ENCODE results near the gene P4HA3.

P4HA3 gene

DNA sequence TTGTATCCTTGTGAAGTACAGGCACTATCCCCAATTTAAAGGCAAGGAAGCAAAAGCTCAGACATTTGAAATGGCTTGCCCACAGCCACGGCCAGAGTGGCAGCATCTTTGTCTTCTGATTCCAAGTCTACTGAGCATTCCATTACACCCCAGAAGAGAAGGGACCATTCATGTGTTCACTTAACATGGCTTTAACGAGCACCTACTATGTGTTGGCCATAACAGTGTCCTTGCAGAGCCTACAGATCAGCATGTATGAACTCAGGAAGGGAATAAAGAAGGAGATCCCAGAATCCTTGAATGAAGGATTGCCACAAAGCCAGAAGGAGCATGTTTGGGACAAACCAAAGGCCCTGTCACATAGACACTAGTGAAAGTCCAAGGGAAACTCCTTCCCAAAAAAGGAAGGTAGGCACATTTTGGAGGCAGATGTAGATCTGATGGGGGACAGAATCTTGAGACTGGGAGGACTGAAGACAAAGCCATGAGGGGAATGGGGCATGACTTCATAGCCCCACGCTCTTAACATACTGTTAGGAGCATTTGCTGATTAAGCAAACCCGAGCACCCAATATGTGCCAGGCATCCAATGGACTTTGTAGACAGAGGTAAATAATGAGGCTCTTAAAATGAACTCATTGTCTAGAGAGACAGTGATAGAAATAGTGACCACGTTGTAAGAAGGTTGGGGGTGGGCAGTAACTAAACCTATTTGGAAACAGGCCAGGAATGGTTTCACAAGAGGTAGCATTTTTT, 54.9 kb downstream of the P4HA3 start:
- TF ChIP-seq, protein P1, sequence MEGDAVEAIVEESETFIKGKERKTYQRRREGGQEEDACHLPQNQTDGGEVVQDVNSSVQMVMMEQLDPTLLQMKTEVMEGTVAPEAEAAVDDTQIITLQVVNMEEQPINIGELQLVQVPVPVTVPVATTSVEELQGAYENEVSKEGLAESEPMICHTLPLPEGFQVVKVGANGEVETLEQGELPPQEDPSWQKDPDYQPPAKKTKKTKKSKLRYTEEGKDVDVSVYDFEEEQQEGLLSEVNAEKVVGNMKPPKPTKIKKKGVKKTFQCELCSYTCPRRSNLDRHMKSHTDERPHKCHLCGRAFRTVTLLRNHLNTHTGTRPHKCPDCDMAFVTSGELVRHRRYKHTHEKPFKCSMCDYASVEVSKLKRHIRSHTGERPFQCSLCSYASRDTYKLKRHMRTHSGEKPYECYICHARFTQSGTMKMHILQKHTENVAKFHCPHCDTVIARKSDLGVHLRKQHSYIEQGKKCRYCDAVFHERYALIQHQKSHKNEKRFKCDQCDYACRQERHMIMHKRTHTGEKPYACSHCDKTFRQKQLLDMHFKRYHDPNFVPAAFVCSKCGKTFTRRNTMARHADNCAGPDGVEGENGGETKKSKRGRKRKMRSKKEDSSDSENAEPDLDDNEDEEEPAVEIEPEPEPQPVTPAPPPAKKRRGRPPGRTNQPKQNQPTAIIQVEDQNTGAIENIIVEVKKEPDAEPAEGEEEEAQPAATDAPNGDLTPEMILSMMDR (IDR thresholded peaks at IDR 0.05), result no peak

DNA sequence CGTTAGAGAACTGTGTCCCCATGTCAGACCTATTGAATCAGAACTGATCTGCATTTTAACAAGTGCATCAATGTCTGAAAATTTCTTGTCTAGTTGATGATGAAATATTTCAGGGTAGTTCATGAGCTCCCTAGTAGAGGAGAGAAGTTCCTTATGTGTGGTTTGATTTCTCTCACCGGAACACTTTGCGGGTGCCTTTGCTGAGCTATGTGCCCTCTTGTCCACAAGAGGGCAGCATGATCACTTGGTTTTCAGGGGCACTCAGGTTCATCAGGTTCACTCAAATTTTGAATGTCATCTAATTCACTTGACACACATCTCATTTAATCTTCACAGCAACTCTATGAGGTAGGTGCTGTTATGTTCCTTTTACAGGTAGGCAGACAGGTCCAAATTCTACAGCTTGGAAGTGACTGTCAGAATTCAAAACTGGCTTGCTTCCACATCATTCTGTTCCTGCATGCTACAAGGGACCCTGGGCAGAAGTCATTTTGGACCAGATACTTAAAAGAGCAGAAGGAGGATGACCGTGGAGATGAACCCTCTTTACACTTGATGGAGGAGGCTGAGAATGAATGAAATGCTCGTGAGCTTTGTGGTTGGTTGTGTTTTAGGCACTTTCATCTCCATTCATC, 55.6 kb downstream of the P4HA3 start:
- TF ChIP-seq, protein P1 (IDR thresholded peaks at IDR 0.05), result peak; percentile 89

GRCh38 chr11:74253361-74253760, 58.1 kb downstream of the P4HA3 start:
- TF ChIP-seq, protein P1 (IDR thresholded peaks at IDR 0.05), result no peak

- TF ChIP-seq, protein P1 (IDR thresholded peaks at IDR 0.05), result no peak
Observed at GRCh38 chr11:74249496-74249895, 61.9 kb downstream of the P4HA3 start.

- TF ChIP-seq, protein P1 (IDR thresholded peaks at IDR 0.05), result no peak
Observed at GRCh38 chr11:74248469-74248868, 63.0 kb downstream of the P4HA3 start.

DNA sequence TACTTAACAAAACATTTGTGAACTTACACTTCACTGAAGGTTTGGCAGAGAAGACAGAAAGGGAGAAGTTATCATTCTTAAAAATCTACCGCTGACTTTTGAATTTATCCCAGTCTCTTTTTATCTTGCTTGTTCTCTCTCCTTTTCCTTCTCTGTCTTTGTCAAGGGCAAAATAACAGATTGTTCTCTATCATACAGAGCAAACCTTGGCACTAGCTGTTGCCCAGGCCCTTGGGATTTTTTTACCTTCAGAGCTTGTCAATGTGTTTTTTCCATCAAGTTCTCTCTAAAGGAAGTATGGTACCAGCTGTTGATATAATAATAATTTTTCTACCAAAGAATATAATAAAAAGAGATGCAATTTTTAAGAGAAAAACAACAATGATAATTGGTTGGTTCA, 73.2 kb downstream of the P4HA3 start:
- TF ChIP-seq, protein P1 (IDR thresholded peaks at IDR 0.05), result no peak

GRCh38 chr11:74237541-74237940, 73.9 kb downstream of the P4HA3 start:
- TF ChIP-seq, protein P1 (IDR thresholded peaks at IDR 0.05), result no peak
